HG03558 (cell line): ENCODE results near the gene CRYL1.

Experiments used
- ATAC-seq: cut with Tn5 transposase; IDR thresholded peaks from one replicate; pipeline ENCODE4 v1.9.1; 2021; ENCODE audit warnings: moderate number of reproducible peaks; ENCODE audit not compliant: unreplicated experiment; ENCODE audit errors: extremely low read depth

Gene CRYL1

DNA sequence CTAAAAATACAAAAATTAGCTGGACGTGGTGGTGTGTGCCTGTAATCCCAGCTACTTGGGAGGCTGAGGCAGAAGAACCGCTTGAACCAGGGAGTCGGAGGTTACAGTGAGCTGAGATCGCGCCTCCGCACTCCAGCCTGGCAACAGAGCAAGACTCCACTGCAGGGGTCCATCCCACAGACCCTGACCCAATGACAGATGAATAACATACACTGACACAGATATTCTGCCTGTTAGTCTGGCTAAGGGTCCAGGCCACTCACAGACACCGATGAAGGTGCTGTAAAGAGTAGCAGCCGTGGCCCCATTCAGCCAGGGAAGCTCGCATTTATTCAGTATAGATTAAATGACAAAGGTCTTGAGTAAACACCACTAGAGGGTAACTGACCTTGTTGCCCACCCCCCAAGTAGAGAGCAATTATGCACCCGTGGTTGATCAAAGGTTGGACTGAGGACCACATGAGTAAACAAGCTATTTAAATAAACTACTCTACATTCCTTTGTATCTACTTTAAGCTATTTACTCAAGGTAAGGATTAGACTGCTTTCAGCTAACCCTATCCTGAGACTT, 8.5 kb upstream of the CRYL1 start:
- ATAC-seq: no peak

DNA sequence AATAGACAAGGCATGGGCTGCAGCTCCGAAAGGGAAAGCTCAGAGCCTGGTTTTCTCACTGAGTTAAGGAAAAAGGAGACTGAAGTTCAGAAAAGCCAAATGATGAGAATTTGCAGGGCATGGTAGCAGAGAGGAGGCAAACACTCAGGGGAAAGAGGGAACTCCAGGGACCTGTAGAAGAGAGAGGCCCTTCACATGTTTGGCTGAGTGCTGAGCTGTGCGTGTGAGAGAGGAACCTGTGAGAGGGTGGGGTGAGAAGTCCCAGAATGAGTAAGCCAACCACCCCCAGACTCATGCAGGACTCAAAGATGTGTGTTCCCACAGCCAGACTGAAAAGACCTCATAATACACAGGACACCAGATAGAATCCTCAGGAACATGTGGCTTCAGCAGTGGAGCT, 2.8 kb upstream of the CRYL1 start:
- ATAC-seq: peak; percentile 47

DNA sequence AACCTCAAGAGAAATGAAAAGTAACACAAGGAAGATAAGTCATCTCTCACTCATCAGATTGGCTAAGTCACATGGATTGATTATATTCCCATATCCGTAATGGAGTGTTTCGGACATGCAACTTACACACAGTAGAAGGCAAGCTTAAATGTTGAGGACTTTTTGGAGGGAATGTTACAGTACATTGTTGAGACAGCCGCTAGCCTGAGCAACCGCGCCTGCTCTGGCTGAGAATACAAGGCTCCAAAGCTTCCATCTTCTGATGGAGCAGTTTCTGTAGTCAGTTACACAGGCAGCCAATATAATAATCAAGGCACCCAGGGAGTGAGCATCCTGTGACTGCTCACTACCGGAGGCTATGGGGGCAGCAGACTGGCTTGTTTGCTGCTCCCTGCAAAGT, 1.0 kb upstream of the CRYL1 start:
- ATAC-seq: no peak

- no peak for ATAC-seq
Observed at GRCh38 chr13:20525144-20525600, 485 bp downstream of the CRYL1 start.

GRCh38 chr13:20521364-20522115, 4.1 kb downstream of the CRYL1 start:
- ATAC-seq: no peak

DNA sequence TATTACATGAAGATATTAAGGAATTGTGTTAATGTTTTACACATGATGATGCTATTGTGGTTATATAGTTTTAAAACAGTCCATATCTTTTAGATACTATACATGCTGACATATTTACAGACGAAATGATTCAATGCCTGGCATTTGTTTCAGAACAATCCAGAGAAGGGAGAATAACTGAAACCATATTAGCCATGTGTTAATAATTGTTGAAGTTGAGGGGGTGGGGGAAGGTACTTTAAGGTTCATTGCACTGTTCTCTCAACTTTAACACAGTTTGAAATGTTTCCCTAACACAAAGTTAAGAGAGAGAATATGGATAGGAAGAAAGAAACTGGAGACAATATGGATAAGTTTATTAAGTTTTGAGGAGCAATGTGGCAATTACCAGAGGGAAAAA, 5.8 kb downstream of the CRYL1 start:
- no peak for ATAC-seq

DNA sequence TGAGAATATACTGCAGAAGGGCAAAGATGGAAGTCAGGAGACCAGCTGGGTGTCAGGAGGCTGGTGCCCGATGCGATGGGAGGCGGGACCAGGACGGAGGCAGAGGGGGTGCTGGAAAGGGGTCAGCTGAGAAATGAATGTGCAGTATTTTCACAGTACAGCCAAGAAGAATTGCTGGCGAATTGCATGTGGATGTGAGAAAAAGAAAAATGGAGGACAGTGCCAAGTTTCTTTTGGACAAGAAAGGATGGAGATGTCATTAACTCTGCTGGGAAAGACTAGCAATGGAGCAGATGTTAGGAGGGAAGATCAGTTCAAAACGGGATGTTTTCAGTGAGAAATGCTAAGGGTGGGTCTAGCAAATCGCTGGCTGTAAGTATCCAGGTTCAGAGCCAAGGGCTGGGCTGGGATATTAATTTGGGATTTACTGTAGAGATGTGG, 7.0 kb downstream of the CRYL1 start:
- no peak for ATAC-seq

- no peak for ATAC-seq
Observed at GRCh38 chr13:20514866-20515265, 10.8 kb downstream of the CRYL1 start.

GRCh38 chr13:20513466-20513995, 12.1 kb downstream of the CRYL1 start:
- ATAC-seq: no peak

DNA sequence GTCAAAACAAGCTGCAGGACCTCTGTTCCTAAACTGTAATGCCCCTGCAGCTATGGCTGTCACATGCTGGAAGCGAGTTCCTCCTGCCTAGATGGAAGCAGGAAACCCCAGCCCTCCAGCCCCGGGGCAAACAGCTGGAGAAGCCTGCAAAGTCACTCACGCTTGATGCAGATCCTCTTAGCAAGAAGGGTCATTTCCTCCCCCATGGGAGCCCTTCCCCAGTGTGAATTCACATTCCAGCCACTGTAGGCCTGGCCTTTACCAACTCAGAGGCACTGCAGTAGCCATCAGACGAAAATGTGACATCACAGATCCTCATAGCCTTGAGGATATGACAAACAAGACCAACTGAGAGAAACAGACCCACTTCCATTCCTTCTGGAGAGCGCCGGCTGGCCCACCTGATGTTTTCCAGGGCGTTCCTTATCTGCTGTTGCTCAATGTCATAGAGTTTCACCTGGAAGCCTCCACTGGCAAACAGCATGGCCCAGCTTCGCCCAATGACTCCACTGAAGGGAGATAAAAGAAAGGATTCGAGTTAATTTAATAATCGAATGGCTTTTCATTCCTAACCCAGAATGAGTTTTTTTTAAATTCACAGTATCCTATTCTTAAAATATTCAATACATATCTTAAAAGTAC, 13.5 kb downstream of the CRYL1 start:
- no peak for ATAC-seq

GRCh38 chr13:20506696-20507095, 19.0 kb downstream of the CRYL1 start:
- ATAC-seq: no peak

DNA sequence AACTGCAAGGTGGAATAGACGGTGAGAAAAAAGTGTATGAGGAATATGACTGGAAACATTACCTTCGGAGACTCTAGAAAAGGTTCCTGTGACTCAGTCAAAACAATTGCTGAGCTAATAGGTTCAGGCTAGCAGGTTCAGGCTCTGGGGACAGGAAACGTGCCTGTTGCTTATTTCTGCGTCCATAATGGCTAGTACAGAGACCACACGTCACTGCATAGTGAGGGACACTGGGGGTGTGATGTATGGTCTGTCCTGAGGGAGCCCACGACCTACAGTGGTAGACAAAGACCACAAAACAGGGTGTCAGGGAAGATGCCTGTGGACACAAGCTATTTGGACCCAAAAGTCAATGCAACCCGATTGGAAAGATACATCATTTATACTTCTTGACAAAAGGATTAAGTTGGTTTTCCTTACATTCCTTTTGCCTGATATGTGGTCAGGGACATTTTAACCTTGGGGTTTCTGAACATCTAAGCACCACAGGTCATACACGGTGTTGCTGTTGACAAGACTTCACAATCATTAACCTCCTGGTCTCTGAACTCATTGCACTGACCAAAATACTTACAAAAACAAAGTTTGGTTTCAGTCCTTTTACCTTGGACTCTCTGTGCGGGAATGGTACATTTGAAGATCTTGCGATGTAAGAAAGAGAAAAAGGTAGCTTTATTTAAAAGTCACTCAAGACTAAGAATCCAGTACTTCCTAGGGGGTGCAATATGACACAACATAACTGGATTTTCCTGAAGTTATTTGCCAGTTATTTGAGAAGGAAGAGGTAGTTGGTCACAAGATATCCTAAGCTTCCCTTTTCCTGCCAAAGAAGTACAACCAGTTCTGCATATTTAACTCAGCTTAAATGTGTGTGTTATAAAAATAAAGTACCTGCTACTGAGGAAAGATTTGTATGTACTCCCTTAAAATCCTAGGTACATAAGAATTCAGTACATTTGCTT, 20.0 kb downstream of the CRYL1 start:
- ATAC-seq: no peak

- no peak for ATAC-seq
Observed at GRCh38 chr13:20503088-20504083, 22.3 kb downstream of the CRYL1 start.

DNA sequence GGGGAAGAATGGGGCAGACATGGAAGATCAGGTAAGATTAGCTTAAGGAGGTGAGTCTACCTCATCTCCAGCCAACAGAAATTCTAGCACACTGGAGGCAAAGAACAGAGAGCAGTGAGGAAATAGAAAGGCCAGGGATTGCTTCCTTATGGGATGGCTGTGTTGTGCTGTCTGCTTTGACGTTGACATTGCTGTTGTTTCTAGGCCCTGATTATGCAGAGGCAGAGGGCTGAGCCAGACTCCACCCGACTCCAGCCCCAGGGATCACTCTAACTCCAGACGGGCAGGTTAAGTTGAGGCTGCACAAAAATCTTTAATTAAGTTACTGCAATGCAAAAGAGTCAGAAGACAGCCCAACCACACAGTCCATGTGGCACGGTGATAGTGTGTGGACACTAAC, 24.1 kb downstream of the CRYL1 start:
- no peak for ATAC-seq

DNA sequence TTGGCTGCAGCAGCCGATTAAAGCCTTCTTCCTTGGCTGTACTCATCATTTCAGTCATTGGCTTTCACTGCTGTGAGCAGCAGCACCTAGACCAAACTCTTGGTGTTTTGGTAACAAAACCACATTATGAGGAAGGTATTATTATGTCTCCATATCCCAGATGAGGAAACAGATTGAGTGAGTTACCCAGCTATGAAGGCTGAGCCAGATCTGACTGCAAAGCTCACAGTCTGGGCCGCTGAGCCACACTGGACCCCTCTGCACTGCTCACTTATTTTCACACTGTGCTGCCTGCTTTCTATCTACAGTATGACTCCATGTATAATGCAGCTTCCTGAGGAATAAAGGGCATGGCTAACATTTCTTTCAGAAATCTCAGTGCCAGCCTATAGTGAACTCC, 24.5 kb downstream of the CRYL1 start:
- ATAC-seq: no peak

DNA sequence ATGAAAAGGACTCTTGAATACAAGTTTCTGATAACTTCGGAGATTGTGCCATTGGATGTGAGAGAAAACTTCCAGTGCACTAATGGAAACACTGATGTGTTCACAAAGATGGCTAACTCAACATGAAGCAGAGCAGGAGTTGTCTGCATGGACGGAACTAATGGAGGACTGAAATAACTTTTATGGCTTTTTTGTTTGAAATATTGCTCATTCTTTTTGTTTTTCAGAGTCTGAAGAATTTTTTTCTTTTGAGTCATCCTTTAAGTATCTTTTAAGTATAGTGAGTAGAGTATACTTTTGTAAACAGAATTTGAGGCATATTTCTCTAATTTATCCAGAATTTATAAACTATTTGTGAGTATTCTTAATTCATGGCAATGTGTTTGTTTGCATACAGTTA, 25.7 kb downstream of the CRYL1 start:
- ATAC-seq: no peak

DNA sequence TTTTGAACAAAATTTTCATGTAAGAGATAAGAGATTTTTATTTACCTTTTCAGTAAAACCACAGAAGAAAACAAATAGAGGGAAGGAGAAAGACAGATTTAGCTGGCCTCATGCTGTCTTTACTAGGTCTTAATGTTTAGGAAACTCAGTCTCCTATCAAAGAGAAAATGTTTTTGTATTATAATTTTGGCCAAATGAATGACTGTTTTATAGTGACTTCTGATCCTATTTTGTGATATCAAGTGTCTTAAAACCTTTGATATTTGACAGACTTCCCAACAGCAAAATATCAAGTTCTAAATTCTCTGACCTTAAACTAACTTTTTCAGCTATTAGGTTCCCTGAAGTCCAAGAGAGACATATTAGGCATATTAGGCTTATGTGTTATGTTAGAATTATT, 27.0 kb downstream of the CRYL1 start:
- ATAC-seq: no peak

GRCh38 chr13:20498129-20498528, 27.5 kb downstream of the CRYL1 start:
- ATAC-seq: no peak
